GM21367 (cell line): ENCODE measurements around the gene ABHD16B.
"Not testable (repeated sequence)": the region's sequence is repeated elsewhere in the genome, so short reads cannot be mapped to it uniquely, and the experiment has no call there.

ENCODE experiments used
- ATAC-seq: cut with Tn5 transposase; IDR thresholded peaks from one replicate; pipeline ENCODE4 v1.9.1; 2021; ENCODE audit not compliant: unreplicated experiment

ABHD16B gene

GRCh38 chr20:63876489-63877036 is 15.3 kb downstream of the ABHD16B start:
- ATAC-seq, result no peak

- no peak for ATAC-seq
These were observed 16.6 kb downstream of the ABHD16B start for GRCh38 chr20:63877755-63878470.

GRCh38 chr20:63878899-63879663 is 17.8 kb downstream of the ABHD16B start:
- ATAC-seq, result no peak

- not testable (repeated sequence) for ATAC-seq
These were observed 19.6 kb downstream of the ABHD16B start for GRCh38 chr20:63880901-63881300.

- ATAC-seq, result no peak
These were observed 20.3 kb downstream of the ABHD16B start for GRCh38 chr20:63881451-63882226.

GRCh38 chr20:63882257-63883200 is 21.2 kb downstream of the ABHD16B start:
- no peak for ATAC-seq

- ATAC-seq, result no peak
These were observed 21.9 kb downstream of the ABHD16B start for GRCh38 chr20:63883201-63883593.

- ATAC-seq, result no peak
These were observed 23.4 kb downstream of the ABHD16B start for GRCh38 chr20:63884506-63885263.

- no peak for ATAC-seq
These were observed 24.2 kb downstream of the ABHD16B start for GRCh38 chr20:63885264-63886053.

GRCh38 chr20:63886054-63886419 is 24.7 kb downstream of the ABHD16B start:
- ATAC-seq, result no peak

GRCh38 chr20:63886921-63887320 is 25.6 kb downstream of the ABHD16B start:
- no peak for ATAC-seq

- no peak for ATAC-seq
These were observed 28.2 kb downstream of the ABHD16B start for GRCh38 chr20:63889241-63890200.

- no peak for ATAC-seq
These were observed 28.9 kb downstream of the ABHD16B start for GRCh38 chr20:63890201-63890576.

GRCh38 chr20:63890616-63891015 is 29.3 kb downstream of the ABHD16B start:
- ATAC-seq, result no peak

- ATAC-seq, result no peak
These were observed 30.0 kb downstream of the ABHD16B start for GRCh38 chr20:63891061-63892002.

GRCh38 chr20:63892402-63892801 is 31.1 kb downstream of the ABHD16B start:
- no peak for ATAC-seq

- no peak for ATAC-seq
These were observed 32.7 kb downstream of the ABHD16B start for GRCh38 chr20:63893999-63894357.
